GM18505 (cell line): ENCODE data around the gene TTC23L.
"Not testable (repeated sequence)": the region's sequence is repeated elsewhere in the genome, so short reads cannot be mapped to it uniquely, and the experiment has no call there.

Experiments
- ATAC-seq: cut with Tn5 transposase; IDR thresholded peaks from one replicate; pipeline ENCODE4 v1.9.1; 2021; ENCODE audit not compliant: unreplicated experiment
- POLR2A ChIP-seq: IDR thresholded peaks from 4 replicates; pipeline ENCODE4 v1.6.1; 2011; ENCODE audit warnings: borderline replicate concordance; ENCODE audit not compliant: insufficient read depth, insufficient read length; ENCODE audit errors: extremely low read depth

Gene TTC23L

DNA sequence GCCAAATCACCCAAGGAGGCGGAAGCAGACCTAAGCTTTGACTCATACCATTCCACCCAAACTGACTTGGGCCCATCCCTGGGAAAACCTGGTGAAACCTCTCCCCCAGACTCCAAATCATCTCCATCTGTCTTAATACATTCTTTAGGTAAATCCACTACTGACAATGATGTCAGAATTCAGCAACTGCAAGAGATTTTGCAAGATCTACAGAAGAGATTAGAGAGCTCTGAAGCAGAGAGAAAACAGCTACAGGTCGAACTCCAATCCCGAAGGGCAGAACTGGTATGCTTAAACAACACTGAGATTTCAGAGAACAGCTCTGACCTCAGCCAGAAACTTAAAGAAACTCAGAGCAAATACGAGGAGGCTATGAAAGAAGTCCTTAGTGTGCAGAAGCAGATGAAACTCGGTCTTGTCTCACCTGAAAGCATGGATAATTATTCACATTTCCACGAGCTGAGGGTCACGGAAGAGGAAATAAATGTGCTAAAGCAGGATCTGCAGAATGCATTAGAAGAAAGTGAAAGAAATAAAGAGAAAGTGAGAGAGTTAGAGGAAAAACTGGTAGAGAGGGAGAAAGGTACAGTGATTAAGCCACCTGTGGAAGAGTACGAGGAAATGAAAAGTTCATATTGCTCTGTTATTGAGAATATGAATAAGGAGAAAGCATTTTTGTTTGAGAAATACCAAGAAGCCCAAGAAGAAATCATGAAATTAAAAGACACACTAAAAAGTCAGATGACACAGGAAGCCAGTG lies 15.8 kb upstream of the TTC23L start:
- no peak for ATAC-seq
- TF ChIP-seq POLR2A = no peak

GRCh38 chr5:34826347-34826746 lies 12.6 kb upstream of the TTC23L start:
- no peak for ATAC-seq
- no peak for TF ChIP-seq POLR2A

GRCh38 chr5:34827588-34828506 lies 11.1 kb upstream of the TTC23L start:
- no peak for TF ChIP-seq POLR2A
- ATAC-seq = no peak

DNA sequence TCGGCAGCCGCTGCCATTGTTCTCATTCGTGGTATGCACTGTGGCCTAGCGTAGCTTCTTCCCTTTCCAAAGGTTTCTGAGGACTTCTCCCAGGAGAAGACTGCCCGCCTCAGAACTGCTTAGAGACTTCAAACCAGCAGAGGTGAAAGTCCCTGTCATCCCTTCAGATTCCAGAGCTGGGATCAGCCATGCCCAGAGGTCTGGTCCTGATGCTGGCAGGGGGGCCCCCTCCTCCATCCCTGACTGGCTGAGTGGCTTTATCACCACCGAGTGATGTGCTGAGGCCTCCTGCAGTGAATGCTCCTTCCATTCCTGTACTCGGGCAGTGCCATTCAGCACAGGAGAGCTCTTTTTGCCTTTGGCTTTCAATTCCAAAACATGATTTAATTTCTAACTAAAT lies 8.1 kb upstream of the TTC23L start:
- not testable (repeated sequence) for ATAC-seq

- no peak for ATAC-seq
- no peak for TF ChIP-seq POLR2A
These were observed 7.7 kb upstream of the TTC23L start for GRCh38 chr5:34831303-34831702.

- no peak for TF ChIP-seq POLR2A
- no peak for ATAC-seq
These were observed 6.4 kb upstream of the TTC23L start for GRCh38 chr5:34832568-34832967.

- TF ChIP-seq POLR2A = no peak
- ATAC-seq = no peak
These were observed 5.9 kb upstream of the TTC23L start for GRCh38 chr5:34833090-34833489.

DNA sequence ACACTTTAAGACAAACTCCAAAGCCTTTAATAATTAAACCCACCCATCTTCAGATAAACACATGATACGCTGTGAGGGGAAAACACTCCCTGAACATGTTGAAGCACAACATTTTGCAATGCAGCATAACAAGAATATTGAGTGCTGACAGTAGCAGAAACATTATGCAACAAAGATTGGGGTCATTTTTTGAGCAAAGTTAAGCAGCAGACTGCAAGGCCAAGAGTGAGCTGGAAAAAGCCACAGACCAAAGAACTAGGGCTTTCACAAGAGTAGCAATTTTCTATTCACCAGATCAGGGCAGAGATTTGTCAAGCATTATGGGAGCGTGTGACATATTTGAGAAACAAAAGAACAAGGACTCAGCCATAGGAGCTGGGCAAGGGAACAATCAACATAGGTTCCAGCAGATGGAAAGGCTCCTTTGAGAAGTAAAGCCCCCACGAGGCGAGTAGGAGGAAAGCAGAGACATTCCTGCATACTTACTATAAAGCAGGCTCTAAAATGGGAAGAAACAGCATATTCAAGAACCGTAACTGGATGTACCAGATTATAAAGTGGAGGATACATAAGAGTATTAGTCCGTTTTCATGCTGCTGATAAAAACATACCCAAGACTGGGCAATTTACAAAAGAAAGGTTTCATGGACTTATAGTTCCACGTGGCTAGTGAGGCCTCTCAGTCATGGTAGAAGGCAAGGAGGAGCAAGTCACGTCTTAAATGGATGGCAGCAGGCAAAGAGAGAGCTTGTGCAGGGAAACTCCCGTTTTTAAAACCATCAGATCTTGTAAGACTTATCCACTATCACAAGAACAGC lies 4.8 kb upstream of the TTC23L start:
- no peak for ATAC-seq

GRCh38 chr5:34834794-34835089 lies 4.2 kb upstream of the TTC23L start:
- TF ChIP-seq POLR2A = no peak
- ATAC-seq = no peak

More for the DNA sequence above, 4.8 kb upstream of the TTC23L start:
- no peak for TF ChIP-seq POLR2A

DNA sequence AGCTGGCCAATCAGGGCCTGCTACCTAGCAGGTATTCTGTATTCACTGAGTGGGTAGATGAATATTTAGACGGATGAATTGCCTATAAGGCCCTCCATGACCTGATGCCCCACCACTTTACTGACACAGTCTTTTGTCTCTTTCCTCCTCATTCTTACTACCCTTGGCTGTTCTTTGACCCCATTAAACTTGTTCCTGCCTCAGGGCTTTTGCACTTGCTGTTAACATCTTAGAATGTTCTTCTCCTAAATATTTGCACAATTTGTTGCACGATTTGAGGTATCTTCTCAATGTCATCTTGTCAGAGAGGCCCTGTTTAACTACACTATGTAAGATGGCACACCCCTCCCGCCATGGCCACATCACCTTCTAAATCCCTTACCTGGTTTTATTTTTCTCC lies 3.3 kb upstream of the TTC23L start:
- no peak for ATAC-seq
- TF ChIP-seq POLR2A = no peak

- TF ChIP-seq POLR2A = no peak
These were observed 2.9 kb downstream of the TTC23L start for GRCh38 chr5:34841816-34842215.

GRCh38 chr5:34842554-34842953 lies 3.6 kb downstream of the TTC23L start:
- ATAC-seq = no peak
- TF ChIP-seq POLR2A = no peak

More at GRCh38 chr5:34841816-34842215, 2.9 kb downstream of the TTC23L start:
- ATAC-seq = no peak

GRCh38 chr5:34843497-34843896 lies 4.5 kb downstream of the TTC23L start:
- no peak for TF ChIP-seq POLR2A
- ATAC-seq = no peak
